Activated CD4-positive, alpha-beta T cell treated with anti-CD3 and anti-CD28 coated beads for 1 hour (primary cell): ENCODE results near the gene DAPK1.
"Not testable (repeated sequence)": the region's sequence is repeated elsewhere in the genome, so short reads cannot be mapped to it uniquely, and the experiment has no call there.

Experiments used
- DNase-seq: peaks from one replicate; pipeline ENCODE4 v3.0.0-alpha.2; 2020

DAPK1 gene

GRCh38 chr9:87548159-87548558, 50.5 kb downstream of the DAPK1 start:
- no peak for DNase-seq

DNA sequence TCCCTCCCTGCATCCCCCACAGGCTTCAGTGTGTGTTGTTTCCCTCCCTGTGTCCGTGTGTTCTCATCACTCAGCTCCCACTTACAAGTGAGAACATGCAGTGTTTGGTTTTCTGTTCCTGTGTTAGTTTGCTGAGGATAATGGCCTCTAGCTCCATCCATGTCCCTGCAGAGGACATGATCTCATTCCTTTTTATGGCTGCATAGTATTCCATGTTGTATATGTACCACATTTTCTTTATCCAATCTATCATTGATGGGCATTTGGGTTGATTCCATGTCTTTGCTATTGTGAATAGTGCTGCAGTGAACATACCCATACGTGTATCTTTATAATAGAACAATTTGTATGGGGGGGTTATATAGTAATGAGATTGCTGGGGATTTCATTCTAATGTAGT, 51.4 kb downstream of the DAPK1 start:
- DNase-seq = not testable (repeated sequence)

DNA sequence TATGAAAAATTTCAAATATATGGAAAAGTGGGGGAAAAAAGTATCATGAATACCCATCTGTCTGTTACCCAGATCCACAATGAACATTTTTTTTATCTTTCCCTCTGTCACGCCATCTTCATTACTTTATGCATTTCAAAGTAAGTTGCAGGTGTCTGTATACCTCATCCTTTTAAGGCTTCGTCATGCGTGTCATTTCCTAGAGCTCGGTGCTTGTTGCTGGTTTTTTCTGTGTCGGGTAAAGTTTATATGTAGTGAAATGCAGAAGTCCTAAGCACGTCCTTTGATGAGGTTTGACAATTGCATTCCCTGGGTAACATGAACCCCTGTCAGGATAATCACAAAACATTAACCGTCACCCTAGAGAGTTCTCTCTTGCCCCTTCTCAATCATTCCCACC, 52.1 kb downstream of the DAPK1 start:
- no peak for DNase-seq

GRCh38 chr9:87550253-87550954, 52.7 kb downstream of the DAPK1 start:
- DNase-seq = no peak

- DNase-seq = no peak
Measured at GRCh38 chr9:87551772-87552217, 54.1 kb downstream of the DAPK1 start.

DNA sequence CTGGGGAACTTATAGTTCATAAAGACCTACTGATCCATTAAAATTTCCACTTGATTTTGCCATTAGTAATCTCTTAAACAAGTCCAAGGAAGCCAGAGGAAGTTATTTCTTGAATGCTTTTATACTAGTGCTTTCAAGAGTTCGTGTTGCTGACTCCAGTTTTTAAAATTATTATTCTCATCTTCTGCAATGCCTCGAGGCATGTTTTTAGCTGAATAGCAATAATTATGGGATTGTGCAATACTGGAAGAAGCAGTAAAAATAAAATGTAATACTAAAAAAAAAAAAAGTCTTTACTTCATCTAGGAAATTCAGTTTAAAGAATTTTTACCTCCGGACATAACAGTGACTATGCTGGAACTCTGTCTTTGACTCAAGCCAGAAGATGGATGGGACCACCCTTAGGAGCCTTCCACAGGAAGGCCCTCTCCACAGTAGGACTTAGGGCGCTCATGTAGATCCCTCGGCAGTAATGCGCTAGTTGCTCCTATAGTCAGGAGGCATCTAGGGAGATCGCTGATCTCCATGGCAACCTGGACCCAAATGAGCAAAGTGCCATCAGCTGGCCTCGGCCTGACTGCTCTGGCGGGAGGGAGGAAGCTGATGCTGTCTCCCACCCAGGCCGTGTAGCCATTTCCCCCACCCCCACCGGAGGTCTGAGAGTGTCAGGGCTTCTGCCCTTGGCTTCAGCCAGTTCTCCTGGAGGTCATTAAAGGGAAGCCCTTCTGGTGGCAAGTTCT, 56.7 kb downstream of the DAPK1 start:
- no peak for DNase-seq

DNA sequence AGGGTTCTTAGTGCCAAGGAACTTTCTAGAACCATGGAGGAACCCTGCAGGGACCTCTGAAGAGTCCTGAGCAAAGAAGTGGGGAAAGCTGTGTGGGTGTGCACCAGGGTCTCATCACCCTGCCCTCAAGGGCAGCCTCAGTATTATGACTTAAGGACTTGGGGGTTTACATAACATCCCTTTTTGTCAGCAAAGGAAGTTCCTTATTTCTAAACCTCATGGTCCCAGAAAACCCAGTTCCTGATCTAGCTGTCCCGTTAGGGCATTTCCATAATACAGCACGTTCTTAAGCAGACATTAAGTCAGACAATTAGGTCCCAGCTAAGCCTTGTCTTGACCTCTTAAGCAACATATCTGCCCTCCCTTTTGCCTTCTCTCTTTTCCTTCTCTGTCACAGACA, 57.3 kb downstream of the DAPK1 start:
- no peak for DNase-seq

- no peak for DNase-seq
Measured at GRCh38 chr9:87556039-87556438, 58.4 kb downstream of the DAPK1 start.

- DNase-seq = no peak
Measured at GRCh38 chr9:87556821-87557220, 59.2 kb downstream of the DAPK1 start.

- DNase-seq = no peak
Measured at GRCh38 chr9:87557996-87558395, 60.3 kb downstream of the DAPK1 start.

- DNase-seq = no peak
Measured at GRCh38 chr9:87558606-87559190, 61.0 kb downstream of the DAPK1 start.

GRCh38 chr9:87562062-87562461, 64.4 kb downstream of the DAPK1 start:
- no peak for DNase-seq

- no peak for DNase-seq
Measured at GRCh38 chr9:87562530-87563170, 65.0 kb downstream of the DAPK1 start.

GRCh38 chr9:87564111-87564510, 66.4 kb downstream of the DAPK1 start:
- DNase-seq = no peak

GRCh38 chr9:87564791-87565241, 67.1 kb downstream of the DAPK1 start:
- no peak for DNase-seq

GRCh38 chr9:87567001-87567400, 69.3 kb downstream of the DAPK1 start:
- DNase-seq = no peak

- DNase-seq = no peak
Measured at GRCh38 chr9:87567571-87567970, 69.9 kb downstream of the DAPK1 start.

DNA sequence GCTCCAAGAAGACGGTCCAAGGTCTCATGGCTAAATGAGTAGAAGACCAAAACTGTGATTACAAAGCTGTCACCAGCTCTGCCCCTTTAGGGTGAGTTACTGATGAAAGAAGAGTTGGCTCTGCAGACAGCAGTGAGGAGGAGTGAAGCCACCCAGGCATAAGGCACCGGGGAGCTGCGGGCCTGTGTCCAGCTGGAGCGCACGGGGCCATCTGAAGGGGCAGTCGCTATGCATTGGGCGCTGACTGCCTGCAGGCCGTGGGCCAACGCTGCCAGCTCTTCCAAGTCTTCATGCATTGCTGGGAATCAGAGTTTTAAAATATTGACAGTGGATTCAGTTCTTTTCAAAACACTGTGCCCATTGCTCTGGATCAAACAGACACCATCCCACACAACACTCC, 70.3 kb downstream of the DAPK1 start:
- no peak for DNase-seq

DNA sequence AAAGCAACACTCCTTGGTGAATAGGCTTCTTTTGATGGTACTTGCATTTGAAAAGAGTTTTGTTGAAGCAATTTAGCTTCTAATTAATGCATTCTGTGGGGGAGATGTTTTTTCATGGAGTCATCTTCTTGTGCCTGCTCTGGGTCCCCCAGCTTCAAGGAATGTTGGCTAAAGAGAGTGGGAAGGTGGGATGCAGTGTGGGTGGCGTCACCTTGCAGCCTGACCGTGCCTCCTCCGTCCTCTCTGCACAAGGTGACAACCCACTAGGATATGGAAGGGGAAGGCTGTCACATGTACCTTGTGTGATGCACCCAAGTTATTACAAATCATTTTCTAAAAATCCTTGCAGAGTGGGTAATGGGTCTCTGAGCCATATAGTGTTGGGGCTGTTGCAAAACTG, 70.7 kb downstream of the DAPK1 start:
- no peak for DNase-seq

DNA sequence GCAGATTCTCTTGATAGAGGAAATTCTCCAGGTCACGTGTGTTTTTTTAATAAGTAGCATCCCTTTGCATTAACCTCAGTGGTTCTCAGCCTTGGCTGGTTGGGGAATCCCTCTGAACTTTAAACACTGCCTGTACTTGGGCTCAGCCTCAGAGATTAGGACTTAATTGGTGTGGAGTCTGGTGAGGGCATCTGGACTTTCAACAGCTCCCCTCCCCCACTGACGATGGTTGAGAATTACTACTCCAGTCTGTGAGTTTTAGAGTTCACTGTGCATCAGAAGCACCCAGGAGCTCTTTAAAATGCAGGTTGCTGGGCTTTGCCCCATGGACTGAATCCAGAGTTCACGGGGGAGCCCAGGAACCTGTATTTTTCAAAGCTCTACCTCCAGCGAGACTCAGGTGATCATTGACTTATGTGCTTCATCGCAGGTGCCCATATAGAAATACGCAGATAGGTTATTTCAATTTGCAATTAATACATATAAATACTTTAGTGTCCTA, 71.4 kb downstream of the DAPK1 start:
- DNase-seq = no peak

DNA sequence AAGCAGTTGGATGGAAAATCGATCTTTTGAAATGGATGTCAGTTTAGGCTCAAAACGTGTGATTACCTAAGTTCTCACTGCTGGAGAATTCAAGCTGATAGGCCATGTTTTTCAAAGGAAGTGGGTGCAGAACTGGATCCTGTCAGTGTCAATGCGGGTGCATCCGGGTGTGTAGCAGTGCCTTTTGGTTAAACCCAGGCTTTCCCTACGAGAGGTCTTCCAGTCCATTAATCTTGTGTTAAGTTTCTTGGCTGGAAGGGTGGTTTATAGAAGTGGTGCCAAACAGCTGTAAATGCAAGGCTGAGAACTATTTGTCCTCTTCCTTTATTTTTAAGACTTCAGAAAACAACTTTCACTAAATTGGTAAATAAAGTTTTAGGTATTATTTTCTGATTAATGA, 71.9 kb downstream of the DAPK1 start:
- no peak for DNase-seq

- DNase-seq = no peak
Measured at GRCh38 chr9:87570000-87570908, 72.6 kb downstream of the DAPK1 start.
